D721Med (cell line): ENCODE data around the gene AGPAT1.
"Not testable (repeated sequence)": the region's sequence is repeated elsewhere in the genome, so short reads cannot be mapped to it uniquely, and the experiment has no call there.

ENCODE experiments used
- DNase-seq: peaks from one replicate; pipeline ENCODE4 v3.0.0; 2011; ENCODE audit warnings: low spot score; ENCODE audit not compliant: insufficient read length
- FAIRE-seq: peaks from 2 replicates; lab custom pipeline; 2011; peaks lifted over from hg19 to GRCh38; lab: Jason Lieb, UNC
- TF ChIP-seq, protein P1 (sequence below): IDR thresholded peaks from 2 replicates; pipeline ENCODE4 v1.5.1; 2012; ENCODE audit warnings: mild to moderate bottlenecking, control low read depth; ENCODE audit not compliant: insufficient read depth; ENCODE audit errors: missing control alignments

Gene AGPAT1

DNA sequence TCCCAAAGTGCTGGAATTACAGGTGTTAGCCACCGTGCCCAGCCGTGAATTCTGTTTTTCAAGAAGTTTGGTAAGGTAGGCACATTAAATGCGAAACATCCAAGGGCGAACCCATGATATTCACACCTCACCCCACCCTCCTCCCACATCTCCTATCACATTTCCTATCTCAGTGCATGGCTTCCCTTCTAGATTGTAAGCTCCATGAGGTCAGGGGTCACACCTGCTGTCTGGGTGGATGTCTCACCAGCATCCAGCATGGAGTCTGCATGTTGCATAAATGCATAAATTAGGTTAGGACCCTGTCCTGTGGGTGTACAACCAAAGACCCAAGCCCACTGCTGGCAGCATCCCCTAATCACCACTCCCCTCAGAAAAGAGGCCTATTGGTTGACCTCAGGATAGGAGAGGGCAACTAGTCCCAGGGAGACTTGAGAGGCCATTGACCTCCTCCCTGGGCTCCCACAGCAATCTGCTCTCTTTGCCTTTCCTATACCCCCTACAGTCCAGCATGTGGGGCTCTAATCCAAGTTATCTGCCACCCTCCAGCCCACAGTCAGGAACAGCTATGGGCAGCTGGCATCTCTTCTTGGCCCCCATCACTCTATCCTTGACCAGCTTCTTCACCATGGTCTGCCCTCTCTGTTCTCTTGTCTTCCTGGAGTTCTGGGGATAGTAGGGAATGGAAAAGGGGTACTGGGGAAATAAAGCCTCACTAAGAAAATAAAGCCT lies 28.3 kb downstream of the AGPAT1 start:
- TF ChIP-seq, protein P1, sequence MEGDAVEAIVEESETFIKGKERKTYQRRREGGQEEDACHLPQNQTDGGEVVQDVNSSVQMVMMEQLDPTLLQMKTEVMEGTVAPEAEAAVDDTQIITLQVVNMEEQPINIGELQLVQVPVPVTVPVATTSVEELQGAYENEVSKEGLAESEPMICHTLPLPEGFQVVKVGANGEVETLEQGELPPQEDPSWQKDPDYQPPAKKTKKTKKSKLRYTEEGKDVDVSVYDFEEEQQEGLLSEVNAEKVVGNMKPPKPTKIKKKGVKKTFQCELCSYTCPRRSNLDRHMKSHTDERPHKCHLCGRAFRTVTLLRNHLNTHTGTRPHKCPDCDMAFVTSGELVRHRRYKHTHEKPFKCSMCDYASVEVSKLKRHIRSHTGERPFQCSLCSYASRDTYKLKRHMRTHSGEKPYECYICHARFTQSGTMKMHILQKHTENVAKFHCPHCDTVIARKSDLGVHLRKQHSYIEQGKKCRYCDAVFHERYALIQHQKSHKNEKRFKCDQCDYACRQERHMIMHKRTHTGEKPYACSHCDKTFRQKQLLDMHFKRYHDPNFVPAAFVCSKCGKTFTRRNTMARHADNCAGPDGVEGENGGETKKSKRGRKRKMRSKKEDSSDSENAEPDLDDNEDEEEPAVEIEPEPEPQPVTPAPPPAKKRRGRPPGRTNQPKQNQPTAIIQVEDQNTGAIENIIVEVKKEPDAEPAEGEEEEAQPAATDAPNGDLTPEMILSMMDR, result no peak
- DNase-seq (no peak), FAIRE-seq (no peak)

DNA sequence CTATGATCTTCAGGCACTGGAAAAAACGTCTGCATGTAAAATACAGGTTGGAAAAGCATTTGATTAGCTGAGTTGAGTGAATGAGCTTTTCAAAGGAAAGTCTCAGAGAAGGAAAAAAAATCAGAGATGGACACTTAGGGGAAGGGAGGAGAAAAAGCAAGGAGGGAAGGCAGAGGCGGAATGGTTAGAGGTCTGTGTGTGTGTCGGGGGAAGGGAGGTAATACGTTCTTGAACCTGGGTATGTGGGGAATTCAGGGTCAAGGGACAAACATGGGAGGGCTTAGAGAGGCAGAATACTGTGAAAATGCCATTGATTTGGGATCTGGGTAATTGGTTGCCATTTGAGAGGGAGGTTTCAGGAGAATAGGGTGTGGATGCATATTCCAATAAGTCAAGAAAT lies 29.2 kb downstream of the AGPAT1 start:
- no peak for DNase-seq
- TF ChIP-seq, protein P1, result no peak
- no peak for FAIRE-seq

DNA sequence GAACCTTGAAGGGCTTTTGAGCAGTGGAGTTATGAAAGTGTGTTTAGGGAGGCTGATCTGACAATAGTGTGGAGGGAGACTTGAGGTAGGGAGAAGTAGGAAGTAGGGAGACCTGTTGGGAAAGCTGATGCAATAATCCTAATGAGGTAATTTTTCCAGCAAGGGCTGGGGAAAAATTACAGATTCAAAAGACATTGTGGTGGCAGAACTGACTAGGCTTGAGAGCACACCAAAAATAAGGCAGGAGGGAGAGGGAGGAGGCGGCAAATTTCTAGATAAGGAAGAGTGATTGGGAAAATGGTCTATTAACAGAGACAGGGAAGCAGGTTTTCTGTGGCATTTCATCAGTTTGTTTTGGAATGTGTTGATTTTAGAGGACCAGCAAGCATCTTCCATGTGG lies 29.6 kb downstream of the AGPAT1 start:
- DNase-seq (no peak), FAIRE-seq (no peak)
- TF ChIP-seq, protein P1, result no peak

DNA sequence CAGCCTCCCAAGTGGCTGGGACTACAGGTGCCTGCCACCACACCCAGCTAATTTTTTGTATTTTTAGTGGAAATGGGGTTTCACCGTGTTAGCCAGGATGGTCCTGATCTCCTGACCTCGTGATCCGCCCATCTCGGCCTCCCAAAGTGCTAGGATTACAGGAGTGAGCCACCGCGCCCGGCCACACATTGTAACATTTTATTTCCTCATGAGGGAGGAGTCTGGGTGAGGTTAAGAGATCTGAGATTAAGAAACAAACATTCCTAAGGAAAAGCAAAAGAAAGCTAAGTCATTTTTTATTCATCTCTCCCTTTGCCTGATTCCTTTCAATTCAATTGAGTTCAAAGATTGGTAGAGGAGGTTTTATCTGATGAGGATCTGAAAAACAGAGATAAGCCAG lies 31.6 kb downstream of the AGPAT1 start:
- not testable (repeated sequence) for DNase-seq, FAIRE-seq

DNA sequence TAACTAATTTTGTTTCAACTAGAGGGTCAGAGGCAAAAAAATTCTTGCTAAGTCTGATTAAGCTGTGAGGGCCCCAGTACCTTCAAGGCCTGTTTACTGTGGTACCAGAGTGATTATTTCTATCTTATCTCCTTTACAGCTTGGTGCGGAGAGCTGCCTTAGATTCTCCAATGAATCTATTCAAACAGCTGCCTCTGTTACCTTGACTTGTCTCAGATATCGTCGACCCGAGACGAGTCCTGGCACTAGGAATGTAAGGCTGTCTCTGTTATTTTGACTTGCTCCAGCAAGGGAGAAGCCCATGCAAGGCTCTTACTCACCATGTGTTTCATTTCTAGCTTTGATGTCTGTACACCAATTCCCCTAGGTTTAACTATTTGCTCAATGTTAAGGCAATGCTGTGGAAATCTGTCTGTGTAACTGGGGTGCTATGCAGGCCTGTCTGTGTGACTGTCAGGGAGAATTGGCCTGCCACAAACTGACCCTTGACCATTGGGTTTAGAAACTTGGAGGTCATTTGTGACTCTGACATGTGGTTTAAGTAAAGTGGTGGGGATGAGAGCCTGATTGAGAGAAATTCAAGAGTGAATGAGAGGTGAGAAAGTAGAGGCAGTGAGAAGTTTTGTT lies 35.4 kb downstream of the AGPAT1 start:
- FAIRE-seq (no peak), DNase-seq (no peak)
- TF ChIP-seq, protein P1, result no peak

DNA sequence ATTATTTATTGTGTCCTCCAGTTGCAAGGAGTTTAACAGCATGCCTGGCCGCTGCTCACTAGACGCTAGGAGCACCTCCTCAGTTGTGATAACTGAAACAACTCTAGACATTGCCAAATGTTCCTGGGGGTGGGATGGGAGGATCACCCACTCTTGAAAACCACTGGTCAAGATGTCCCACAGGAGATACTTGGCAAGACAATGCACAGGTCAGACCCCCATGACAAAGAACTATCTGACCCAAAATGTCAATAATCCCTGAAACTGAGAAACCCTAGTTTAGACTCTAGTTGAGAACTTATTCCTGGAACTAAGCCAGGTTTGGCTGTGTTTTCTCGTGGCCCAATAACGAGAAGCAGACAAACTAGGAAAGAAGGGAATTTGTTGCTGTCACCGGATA lies 36.3 kb downstream of the AGPAT1 start:
- DNase-seq (no peak), FAIRE-seq (no peak)
- TF ChIP-seq, protein P1, result no peak

DNA sequence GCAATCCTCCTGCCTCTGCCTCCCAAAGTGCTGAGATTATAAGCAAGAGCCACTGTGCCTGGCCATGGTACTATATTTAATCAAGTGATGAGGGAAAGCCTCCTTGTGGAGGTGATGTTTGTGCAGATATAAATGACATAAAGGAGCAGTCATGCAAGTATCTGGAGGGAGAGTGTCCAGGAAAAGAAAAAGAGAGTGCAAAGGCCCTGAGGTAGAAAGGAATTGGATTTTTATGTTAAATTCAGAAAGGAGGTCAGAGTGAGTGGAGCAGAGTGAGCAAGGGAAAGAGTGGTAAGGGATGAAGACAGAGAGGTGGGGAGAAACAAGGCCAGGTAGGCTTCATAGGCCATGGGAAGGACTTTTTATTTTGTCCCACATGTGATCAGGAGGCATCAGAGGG lies 38.4 kb downstream of the AGPAT1 start:
- no peak for FAIRE-seq
- no peak for DNase-seq
- TF ChIP-seq, protein P1, result no peak

DNA sequence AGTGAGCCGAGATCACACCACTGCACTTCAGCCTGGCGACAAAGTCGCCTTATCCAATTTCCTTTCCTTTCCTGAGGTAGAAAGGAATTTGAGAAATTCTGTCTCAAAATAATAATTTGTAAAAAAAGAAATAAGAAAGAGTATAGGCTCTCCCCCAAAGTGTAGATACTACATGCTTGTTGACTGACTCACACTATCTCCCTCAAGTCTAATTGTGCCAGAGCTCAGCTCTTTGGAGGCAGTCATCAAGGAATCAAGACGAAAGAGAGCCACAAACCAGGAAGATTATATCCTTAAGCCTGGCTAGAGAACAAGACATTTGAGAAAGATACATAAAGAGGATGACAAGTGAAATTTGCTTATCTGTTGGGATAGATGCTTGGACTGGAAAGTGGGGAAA lies 42.1 kb downstream of the AGPAT1 start:
- no peak for DNase-seq
- FAIRE-seq, result no peak
- TF ChIP-seq, protein P1, result no peak
